Muscle of back (tissue), 11 donors: ENCODE data around the gene EXD3. TPM values are rescaled to one million over a fixed set of nuclear protein-coding genes. Genes with fewer than 3 reads are reported as not detected.

Experiments
- DNase-seq, 3 donors: peaks; one replicate each; pipeline versions ENCODE4 v3.0.0 to v3.0.0-alpha.2; 2013
- polyA plus RNA-seq, 10 donors: library from polyadenylated mRNA; unstranded; fragments of 120-200 nt; gene quantifications; one replicate each; pipeline ENCODE4 v1.2.1, GENCODE V29; 2013; ENCODE audit not compliant: insufficient read length in 10 of 10

EXD3 gene
- polyA plus RNA-seq, 10 donors: 8.2 to 14.1 (median 9.3) TPM

GRCh38 chr9:137367506-137368430 lies 55.2 kb downstream of the EXD3 start:
- no peak for DNase-seq

DNA sequence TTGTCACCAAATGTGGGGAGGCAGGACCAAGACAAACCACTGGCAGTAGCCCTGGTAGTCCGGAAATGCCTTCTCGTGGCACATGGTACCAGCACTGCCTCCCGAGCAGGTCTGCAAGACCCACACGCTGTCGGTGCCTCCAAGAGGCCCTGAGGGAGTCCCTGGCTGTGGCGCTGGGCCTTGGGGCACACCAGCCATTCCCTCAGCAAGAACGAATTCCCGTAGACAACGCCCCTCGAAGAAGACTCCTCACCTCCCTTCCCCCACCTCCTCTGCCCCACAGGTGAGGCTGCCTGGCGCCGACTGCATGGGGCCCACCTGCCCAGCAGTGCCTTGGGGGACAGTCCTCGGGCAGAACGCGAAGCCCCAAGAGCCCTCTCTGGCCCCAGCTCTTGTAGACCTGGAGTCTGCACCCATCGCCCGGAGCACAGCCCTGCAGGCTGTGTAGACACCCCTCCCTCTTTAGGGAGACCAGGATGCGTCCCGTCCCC lies 56.0 kb downstream of the EXD3 start:
- no peak for DNase-seq

GRCh38 chr9:137366445-137366810 lies 56.5 kb downstream of the EXD3 start:
- DNase-seq: no peak

GRCh38 chr9:137365552-137366444 lies 57.2 kb downstream of the EXD3 start:
- no peak for DNase-seq

- DNase-seq: no peak
Measured at GRCh38 chr9:137365056-137365455, 57.9 kb downstream of the EXD3 start.

- DNase-seq: no peak
Measured at GRCh38 chr9:137359850-137360249, 63.1 kb downstream of the EXD3 start.

DNA sequence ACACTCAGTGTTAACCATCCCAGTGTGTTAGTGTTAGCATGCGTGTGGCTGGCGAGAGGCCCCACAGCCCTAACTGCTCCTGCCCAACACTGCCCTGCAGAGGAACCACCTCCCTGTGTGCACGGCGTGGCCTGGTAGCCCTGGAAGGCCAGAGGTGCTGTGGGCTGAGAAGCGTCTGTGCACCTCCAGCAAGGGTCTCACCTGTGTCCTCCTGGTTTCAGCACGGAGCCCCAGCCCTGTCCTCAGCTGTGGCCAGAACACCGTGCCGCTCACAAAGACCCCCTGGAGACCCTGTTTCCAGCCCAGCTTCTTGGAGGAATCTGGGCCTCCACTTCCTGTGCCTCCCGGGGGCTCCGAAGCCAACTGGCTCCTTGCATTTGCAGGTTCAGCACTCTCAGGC lies 64.8 kb downstream of the EXD3 start:
- DNase-seq: no peak

DNA sequence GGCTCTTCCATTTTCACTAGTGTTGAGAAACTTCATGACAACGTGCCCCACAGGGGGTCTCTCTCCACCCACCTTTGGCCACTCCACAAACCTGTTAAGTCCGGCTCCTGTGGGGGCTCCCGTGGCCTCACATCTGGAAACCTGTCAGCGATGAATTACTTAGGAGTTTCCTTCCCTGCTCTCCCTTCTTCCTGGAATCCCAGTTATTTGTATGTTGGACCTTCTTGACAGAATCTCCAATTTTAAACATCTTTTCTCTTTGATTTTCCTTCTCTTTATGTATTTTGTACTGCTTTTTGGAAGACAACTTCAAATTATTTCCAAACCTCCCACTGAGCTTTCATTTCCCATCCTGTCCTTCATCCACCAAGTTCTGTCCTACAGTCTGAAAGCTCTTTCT lies 65.8 kb downstream of the EXD3 start:
- DNase-seq: no peak

- no peak for DNase-seq
Measured at GRCh38 chr9:137355761-137356365, 67.1 kb downstream of the EXD3 start.

GRCh38 chr9:137354845-137355760 lies 67.9 kb downstream of the EXD3 start:
- no peak for DNase-seq

GRCh38 chr9:137354153-137354844 lies 68.7 kb downstream of the EXD3 start:
- DNase-seq: no peak

DNA sequence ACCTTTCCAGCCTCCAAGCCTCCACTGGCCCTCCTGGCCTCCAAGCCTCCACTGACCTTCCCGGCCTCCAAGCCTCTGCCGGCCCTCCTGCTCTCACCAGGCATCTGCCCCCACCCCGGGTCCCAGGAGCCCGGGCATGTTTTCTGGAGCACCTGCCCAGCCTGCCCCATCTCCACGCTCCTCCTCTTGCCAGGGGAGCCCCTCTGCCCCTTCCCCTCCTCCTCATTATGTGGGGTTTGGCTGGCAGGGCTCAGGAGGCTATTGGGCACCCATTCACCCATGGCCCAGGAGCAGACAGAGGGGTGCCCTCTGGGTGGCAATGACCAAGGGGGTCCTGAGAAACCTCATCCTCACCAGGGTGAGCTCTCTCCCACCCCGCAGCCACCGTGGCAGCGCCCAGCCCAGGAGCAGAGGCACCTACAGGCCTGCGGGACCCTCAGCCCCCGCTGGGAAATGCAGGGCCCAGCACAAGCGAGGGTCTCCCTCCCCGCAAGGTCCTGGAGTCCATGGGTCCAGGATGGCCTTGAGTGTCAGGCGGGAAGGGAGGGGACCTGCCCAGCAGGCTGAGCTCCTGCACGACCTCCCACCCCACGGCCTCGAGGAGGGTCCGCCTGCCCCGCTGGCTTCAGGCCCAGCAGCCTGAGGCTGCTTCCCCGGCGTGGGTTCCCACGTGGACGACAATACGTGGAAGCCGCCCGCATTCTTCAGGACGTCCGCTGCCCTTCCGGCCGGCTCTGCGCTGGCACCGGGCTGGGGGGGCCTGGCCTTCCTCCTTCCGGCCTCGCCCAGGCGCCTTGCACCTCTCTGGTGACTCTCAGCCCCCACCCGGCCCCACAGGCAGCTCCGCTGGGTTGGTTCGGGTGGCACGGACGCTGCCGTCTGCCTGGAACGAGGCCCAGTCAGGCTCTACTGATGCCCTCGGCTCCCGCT lies 69.5 kb downstream of the EXD3 start:
- no peak for DNase-seq

DNA sequence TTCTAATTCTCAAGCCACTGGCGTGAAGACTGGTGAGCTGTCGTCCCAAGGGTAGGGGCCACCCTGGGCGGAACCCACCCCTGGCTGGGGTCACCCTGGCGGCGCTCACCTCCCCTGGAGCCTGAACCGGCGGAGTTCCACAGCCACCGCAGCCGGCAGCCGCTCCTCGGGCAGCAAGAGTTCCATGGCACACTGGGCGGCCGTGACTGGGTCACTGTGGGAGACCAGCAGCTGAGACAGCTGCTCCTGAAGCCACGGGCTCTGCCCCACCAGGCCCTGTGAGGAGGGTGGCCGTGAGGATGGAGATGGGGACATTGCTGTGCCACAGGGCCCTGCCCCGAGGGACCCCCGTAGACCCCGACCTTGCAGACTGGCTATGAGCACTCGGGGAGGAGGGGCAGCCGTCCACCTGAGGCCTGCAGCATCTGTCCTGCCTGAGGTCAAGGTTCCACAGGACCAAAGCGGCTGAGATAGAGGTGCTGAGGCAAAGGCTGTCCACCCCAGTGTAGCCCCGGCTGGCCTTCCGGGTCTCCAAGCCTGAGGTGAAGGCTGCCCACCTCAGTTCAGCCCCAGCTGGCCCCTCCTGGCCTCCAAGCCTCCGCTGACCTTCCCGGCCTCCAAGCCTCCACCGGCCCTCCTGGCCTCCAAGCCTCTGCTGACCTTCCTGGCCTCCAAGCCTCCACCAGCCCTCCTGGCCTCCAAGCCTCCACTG lies 70.3 kb downstream of the EXD3 start:
- DNase-seq: no peak

- DNase-seq: no peak
Measured at GRCh38 chr9:137351781-137352501, 71.0 kb downstream of the EXD3 start.

GRCh38 chr9:137350696-137351584 lies 72.0 kb downstream of the EXD3 start:
- DNase-seq: no peak

- DNase-seq: no peak
Measured at GRCh38 chr9:137349471-137350033, 73.4 kb downstream of the EXD3 start.
